ENCODE data around the gene LZTS2. TPM values are rescaled to one million over a fixed set of nuclear protein-coding genes. Genes with fewer than 3 reads are reported as not detected.

The LZTS2 gene
- total and polyA plus RNA-seq, 4 donors = 2.1 to 10.3 (median 9.5) TPM

DNA sequence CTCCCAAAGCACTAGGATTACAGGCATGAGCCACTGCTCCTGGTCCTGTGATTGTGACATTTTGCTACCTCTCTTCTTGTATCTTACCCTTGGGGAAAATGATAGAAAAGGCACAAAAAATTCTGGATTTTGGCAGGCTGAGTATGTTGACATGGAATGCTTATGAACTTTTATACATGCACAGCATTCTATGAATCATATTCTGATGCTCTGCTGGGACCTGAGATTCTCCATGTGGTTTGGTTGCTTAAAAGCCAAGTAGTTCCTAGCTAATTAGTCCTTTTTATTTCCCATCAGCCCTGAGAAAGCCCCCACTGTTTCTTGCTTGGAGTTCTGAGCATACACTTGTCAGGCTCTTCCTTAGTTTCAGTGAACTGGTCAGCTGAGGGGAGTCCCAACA, 53.9 kb downstream of the LZTS2 start:
- TF ChIP-seq YY1 (IDR thresholded peaks at IDR 0.05) (no peak), NR2F2 (IDR thresholded peaks at IDR 0.05) (no peak), RXRA (IDR thresholded peaks at IDR 0.05) (no peak), TAF1 (conservative IDR thresholded peaks at IDR 0.05) (no peak), HNF4A (conservative IDR thresholded peaks at IDR 0.05) (no peak), JUND (IDR thresholded peaks at IDR 0.05) (no peak), SP1 (IDR thresholded peaks at IDR 0.05) (no peak), FOXA1 (IDR thresholded peaks at IDR 0.05) (no peak)
- TF ChIP-seq, protein P1, sequence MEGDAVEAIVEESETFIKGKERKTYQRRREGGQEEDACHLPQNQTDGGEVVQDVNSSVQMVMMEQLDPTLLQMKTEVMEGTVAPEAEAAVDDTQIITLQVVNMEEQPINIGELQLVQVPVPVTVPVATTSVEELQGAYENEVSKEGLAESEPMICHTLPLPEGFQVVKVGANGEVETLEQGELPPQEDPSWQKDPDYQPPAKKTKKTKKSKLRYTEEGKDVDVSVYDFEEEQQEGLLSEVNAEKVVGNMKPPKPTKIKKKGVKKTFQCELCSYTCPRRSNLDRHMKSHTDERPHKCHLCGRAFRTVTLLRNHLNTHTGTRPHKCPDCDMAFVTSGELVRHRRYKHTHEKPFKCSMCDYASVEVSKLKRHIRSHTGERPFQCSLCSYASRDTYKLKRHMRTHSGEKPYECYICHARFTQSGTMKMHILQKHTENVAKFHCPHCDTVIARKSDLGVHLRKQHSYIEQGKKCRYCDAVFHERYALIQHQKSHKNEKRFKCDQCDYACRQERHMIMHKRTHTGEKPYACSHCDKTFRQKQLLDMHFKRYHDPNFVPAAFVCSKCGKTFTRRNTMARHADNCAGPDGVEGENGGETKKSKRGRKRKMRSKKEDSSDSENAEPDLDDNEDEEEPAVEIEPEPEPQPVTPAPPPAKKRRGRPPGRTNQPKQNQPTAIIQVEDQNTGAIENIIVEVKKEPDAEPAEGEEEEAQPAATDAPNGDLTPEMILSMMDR (IDR thresholded peaks at IDR 0.05; ENCODE audit: low read depth, low read length, missing input control) = no peak
- TF ChIP-seq, protein P2, sequence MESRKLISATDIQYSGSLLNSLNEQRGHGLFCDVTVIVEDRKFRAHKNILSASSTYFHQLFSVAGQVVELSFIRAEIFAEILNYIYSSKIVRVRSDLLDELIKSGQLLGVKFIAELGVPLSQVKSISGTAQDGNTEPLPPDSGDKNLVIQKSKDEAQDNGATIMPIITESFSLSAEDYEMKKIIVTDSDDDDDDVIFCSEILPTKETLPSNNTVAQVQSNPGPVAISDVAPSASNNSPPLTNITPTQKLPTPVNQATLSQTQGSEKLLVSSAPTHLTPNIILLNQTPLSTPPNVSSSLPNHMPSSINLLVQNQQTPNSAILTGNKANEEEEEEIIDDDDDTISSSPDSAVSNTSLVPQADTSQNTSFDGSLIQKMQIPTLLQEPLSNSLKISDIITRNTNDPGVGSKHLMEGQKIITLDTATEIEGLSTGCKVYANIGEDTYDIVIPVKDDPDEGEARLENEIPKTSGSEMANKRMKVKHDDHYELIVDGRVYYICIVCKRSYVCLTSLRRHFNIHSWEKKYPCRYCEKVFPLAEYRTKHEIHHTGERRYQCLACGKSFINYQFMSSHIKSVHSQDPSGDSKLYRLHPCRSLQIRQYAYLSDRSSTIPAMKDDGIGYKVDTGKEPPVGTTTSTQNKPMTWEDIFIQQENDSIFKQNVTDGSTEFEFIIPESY (IDR thresholded peaks at IDR 0.05) = no peak
- no peaks in the 10 kb centered on the region for H3K9me3 ChIP-seq (ENCODE audit: control insufficient read depth in 4 of 4, low read length in 3 of 4)
- H3K27ac ChIP-seq (ENCODE audit: low read depth in 1 of 2, low read length in 2 of 2) = no peak overlapping the region
- no peaks in the 10 kb centered on the region for H3K36me3 ChIP-seq (ENCODE audit: control insufficient read depth in 4 of 4, insufficient read depth in 3 of 4, low read depth in 1 of 4, low read length in 3 of 4)
- no peak overlapping the region for H3K4me3 ChIP-seq (ENCODE audit: low read depth in 1 of 3, low read length in 3 of 3)
- H3K9ac ChIP-seq (ENCODE audit: low read depth in 1 of 2, low read length in 2 of 2) = no peak overlapping the region
- H3K4me1 ChIP-seq (ENCODE audit: control insufficient read depth in 4 of 4, insufficient read depth in 4 of 4, low read length in 3 of 4) = peaks cover 0 to 11% (median 3%) of the 10 kb centered on the region in 4 donors
- H3K27me3 ChIP-seq (ENCODE audit: control insufficient read depth in 4 of 4, insufficient read depth in 4 of 4, low read length in 3 of 4) = peaks cover 0 to 6% (median 2%) of the 10 kb centered on the region in 4 donors
- no peak for DNase-seq (ENCODE audit: low spot score)

DNA sequence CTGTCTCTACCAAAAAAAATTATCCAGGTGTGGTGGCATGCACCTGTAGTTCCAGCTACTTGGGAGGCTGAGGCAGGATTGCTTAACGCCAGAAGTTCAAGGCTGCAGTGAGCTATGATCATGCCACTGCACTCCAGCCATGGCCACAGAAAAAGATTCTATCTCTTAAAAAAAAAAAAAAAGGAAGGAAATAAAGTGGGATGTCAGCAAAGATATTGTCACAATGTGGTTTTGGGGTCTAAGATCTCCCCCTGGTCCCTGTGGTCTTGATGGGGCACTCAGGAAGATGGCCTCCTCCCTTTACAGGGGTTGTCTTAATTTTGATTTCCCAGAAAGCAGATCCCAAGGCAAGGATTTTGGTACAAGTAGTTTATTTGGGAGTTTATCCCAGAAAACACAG, 54.7 kb downstream of the LZTS2 start:
- H3K27me3 ChIP-seq (ENCODE audit: control insufficient read depth in 4 of 4, insufficient read depth in 4 of 4, low read length in 3 of 4) = peaks cover 0 to 2% (median under 1%) of the 10 kb centered on the region in 4 donors
- TF ChIP-seq GABPA (IDR thresholded peaks at IDR 0.05 in 1 of 2, conservative IDR thresholded peaks at IDR 0.05 in 1 of 2) (no peak), HNF4G (IDR thresholded peaks at IDR 0.05) (no peak), RXRA (IDR thresholded peaks at IDR 0.05) (no peak), FOXA2 (IDR thresholded peaks at IDR 0.05) (no peak), TAF1 (conservative IDR thresholded peaks at IDR 0.05) (no peak)
- TF ChIP-seq, protein P3, sequence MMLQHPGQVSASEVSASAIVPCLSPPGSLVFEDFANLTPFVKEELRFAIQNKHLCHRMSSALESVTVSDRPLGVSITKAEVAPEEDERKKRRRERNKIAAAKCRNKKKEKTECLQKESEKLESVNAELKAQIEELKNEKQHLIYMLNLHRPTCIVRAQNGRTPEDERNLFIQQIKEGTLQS (IDR thresholded peaks at IDR 0.05) = no peak
- TF ChIP-seq, protein P1 (IDR thresholded peaks at IDR 0.05; ENCODE audit: low read depth, low read length, missing input control) = no peak
- no peak for DNase-seq (ENCODE audit: low spot score)
- peaks cover 0 to 11% (median 3%) of the 10 kb centered on the region in 4 donors for H3K4me1 ChIP-seq (ENCODE audit: control insufficient read depth in 4 of 4, insufficient read depth in 4 of 4, low read length in 3 of 4)
- H3K4me3 ChIP-seq (ENCODE audit: low read depth in 1 of 3, low read length in 3 of 3) = no peak overlapping the region
- no peak overlapping the region for H3K9ac ChIP-seq (ENCODE audit: low read depth in 1 of 2, low read length in 2 of 2)
- no peaks in the 10 kb centered on the region for H3K9me3 ChIP-seq (ENCODE audit: control insufficient read depth in 4 of 4, low read length in 3 of 4)
- 86% methylated on average over 1 of the region's 1 CpG for WGBS
- H3K36me3 ChIP-seq (ENCODE audit: control insufficient read depth in 4 of 4, insufficient read depth in 3 of 4, low read depth in 1 of 4, low read length in 3 of 4) = no peaks in the 10 kb centered on the region
- no peak overlapping the region for H3K27ac ChIP-seq (ENCODE audit: low read depth in 1 of 2, low read length in 2 of 2)
